ENCODE results near the gene ACTL7A.

- peak in 1 of 6 experiments; percentile 24 for TF ChIP-seq CTCF (IDR thresholded peaks at IDR 0.05)
- TF ChIP-seq POLR2A (IDR thresholded peaks at IDR 0.05): no peak
- TF ChIP-seq POLR2AphosphoS5 (IDR thresholded peaks at IDR 0.05): no peak
Observed at GRCh38 chr9:108850293-108850897, 11.7 kb upstream of the ACTL7A start.
